ENCODE measurements around the gene CCDC86. TPM values are rescaled to one million over a fixed set of nuclear protein-coding genes. Genes with fewer than 3 reads are reported as not detected.

The CCDC86 gene
- total and polyA plus RNA-seq, 9 donors, result 7.4 to 22.7 (median 19.8) TPM

DNA sequence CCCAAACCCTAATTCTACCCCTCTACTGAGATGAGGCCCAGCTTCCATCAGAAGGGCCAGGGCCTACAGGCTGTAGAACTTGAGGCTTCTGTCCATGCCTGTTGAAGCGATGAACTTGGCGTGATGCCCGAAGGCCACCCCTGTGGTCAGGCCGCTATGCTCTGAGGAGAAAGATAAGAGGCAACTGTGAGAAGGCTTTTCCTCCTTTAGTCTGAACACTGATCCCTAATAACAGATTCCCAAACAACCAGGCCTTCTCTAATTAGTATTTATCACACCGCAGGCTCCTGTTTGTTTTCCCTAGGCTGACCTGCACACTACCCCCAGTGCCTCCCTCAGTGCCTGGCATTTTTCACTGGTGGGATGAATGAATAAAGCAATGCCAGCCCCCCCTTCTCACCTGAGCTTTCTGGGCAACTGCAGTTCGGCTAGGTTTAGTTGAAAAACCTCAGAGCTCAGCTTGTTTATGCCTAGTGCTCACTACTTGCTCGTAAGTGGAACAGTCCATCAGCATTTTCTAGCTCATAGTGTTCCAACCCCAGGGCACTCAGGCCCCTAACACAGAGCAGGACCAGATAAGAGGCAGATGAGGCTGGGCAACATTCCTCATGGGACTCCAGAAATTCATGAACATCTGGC is 49.3 kb downstream of the CCDC86 start:
- no peak for DNase-seq
- H3K4me3 ChIP-seq (ENCODE audit: low read length), result no peak overlapping the region
- WGBS (ENCODE audit: insufficient coverage), result 77% methylated on average over 3 of the region's 7 CpGs
- peaks cover 66% of the 10 kb centered on the region for H3K36me3 ChIP-seq (ENCODE audit: control insufficient read depth, insufficient read depth, low read length)
- no peak overlapping the region for H3K27ac ChIP-seq (ENCODE audit: low read length)
- H3K9me3 ChIP-seq (replicated peaks; ENCODE audit: control insufficient read depth, low read depth, low read length), result no peaks in the 10 kb centered on the region
- no peaks in the 10 kb centered on the region for H3K27me3 ChIP-seq (ENCODE audit: control insufficient read depth, insufficient read depth, low read length)
- no peaks in the 10 kb centered on the region for H3K4me1 ChIP-seq (ENCODE audit: control insufficient read depth, insufficient read depth, low read length)

DNA sequence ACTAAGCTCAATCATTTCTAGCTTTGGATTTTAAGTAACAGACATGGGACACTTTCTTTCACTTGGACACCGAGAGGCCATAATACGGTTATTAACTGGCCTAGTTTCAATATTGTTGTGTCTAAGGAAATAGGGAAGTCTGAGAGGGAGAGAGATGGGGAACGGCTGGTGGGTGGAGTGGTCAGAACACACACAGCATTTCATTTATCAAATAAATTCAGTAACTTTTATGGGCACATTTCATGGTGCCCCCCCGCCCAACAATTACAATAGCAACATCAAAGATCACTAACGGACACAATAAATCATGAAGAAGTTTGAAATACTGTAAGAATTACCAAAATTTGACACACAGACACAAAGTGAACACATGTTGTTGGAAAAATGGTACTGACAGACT is 53.8 kb downstream of the CCDC86 start:
- H3K4me1 ChIP-seq (ENCODE audit: control insufficient read depth, insufficient read depth, low read length), result no peaks in the 10 kb centered on the region
- no CpG with 5 or more reads among the region's 5 CpGs for WGBS (ENCODE audit: insufficient coverage)
- no peak overlapping the region for H3K27ac ChIP-seq (ENCODE audit: low read length)
- no peak for DNase-seq
- no peaks in the 10 kb centered on the region for H3K27me3 ChIP-seq (ENCODE audit: control insufficient read depth, insufficient read depth, low read length)
- H3K9me3 ChIP-seq (replicated peaks; ENCODE audit: control insufficient read depth, low read depth, low read length), result no peaks in the 10 kb centered on the region
- H3K36me3 ChIP-seq (ENCODE audit: control insufficient read depth, insufficient read depth, low read length), result peaks cover 84% of the 10 kb centered on the region
- no peak overlapping the region for H3K4me3 ChIP-seq (ENCODE audit: low read length)

DNA sequence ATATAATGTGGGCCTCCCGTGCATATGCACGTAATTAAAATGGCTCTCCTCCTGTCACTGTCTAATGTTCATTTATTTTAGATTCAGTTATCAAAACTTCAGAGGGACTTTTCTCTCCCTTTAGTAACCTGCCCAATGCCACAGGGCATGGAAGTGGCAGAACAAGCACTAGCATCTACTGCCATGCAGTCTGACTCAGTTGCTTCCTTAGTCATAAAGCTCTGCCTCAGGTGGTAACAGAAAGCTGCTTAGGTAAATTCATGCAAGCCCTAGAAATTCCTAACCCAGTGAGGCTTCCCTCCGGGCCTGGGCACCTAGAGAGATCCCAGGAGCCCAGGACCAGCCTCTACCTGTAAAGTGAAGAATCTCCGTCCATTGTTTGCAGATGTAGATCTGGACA is 55.6 kb downstream of the CCDC86 start:
- no peaks in the 10 kb centered on the region for H3K4me1 ChIP-seq (ENCODE audit: control insufficient read depth, insufficient read depth, low read length)
- H3K36me3 ChIP-seq (ENCODE audit: control insufficient read depth, insufficient read depth, low read length), result peaks cover 89% of the 10 kb centered on the region
- 89% methylated on average over 2 of the region's 4 CpGs for WGBS (ENCODE audit: insufficient coverage)
- no peaks in the 10 kb centered on the region for H3K27me3 ChIP-seq (ENCODE audit: control insufficient read depth, insufficient read depth, low read length)
- no peaks in the 10 kb centered on the region for H3K9me3 ChIP-seq (replicated peaks; ENCODE audit: control insufficient read depth, low read depth, low read length)
- no peak for DNase-seq
- no peak overlapping the region for H3K27ac ChIP-seq (ENCODE audit: low read length)
- no peak overlapping the region for H3K4me3 ChIP-seq (ENCODE audit: low read length)

DNA sequence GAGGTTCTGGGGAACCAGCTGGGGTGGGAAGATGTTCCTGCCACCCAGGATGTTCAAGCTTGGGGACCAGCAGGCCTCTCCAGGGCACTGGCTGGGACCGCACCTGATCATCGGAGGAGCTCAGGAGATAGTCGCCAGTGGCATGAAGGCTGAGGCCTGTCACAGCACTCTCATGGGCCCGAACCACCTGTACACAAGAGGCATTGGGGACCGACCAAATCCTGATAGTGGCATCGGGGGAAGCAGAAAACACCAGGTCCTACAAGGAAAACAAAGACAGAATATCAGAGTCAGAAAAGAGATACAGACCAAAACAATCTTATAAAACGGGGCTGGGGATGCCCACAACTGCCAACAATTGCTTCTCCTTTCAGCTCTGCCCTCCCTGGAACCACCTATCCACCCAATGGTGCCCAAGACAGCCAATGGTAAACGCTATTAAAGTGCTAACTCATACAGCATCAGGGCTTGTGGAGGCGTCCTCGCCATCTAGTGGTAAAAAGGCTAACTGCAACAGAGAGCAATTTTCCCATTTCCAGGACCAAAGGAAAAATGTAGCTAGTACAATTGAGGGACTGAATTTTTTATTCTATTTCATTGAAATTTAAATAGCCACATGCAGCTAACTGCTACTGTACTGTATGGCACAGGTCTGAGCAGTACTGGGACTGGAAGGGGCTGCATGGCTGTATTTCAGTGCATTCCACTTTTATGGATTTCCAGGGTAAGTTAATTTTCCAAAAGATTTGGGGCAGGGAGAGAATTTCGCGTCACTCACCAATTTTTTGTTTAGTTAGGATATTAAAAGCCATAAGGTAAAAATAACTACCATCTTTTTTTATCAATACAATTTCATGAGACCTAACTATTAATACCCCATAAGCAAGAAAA is 57.4 kb downstream of the CCDC86 start:
- Histone ChIP-seq H3K4me3 (ENCODE audit: low read length) (no peak overlapping the region), H3K36me3 (ENCODE audit: control insufficient read depth, insufficient read depth, low read length) (peaks cover 88% of the 10 kb centered on the region), H3K27me3 (ENCODE audit: control insufficient read depth, insufficient read depth, low read length) (no peaks in the 10 kb centered on the region), H3K27ac (ENCODE audit: low read length) (no peak overlapping the region), H3K9me3 (replicated peaks; ENCODE audit: control insufficient read depth, low read depth, low read length) (no peaks in the 10 kb centered on the region), H3K4me1 (ENCODE audit: control insufficient read depth, insufficient read depth, low read length) (no peaks in the 10 kb centered on the region)
- 81% methylated on average over 7 of the region's 12 CpGs for WGBS (ENCODE audit: insufficient coverage)
- peak; percentile 75 for DNase-seq

DNA sequence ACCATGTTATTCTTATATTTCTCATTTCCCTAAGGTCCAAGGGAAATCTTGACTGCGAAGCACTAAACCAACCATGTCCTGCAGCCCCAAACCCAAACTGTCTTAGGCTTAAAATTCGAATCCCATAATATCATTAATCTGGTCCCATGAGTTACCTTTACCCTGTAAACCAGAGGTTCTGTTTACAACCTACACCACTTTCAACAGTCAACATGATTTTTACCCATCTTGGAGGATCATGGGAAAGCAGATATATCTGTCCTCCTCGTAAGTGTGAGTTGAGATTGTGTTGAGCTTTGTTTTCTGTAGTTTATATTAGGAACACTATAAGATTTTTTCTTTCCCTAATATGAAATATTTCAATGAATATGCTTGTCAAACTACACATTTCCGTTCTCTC is 58.1 kb downstream of the CCDC86 start:
- Histone ChIP-seq H3K4me1 (ENCODE audit: control insufficient read depth, insufficient read depth, low read length) (peaks cover 4% of the 10 kb centered on the region), H3K27me3 (ENCODE audit: control insufficient read depth, insufficient read depth, low read length) (no peaks in the 10 kb centered on the region), H3K27ac (ENCODE audit: low read length) (no peak overlapping the region), H3K4me3 (ENCODE audit: low read length) (no peak overlapping the region), H3K36me3 (ENCODE audit: control insufficient read depth, insufficient read depth, low read length) (peaks cover 84% of the 10 kb centered on the region), H3K9me3 (replicated peaks; ENCODE audit: control insufficient read depth, low read depth, low read length) (no peaks in the 10 kb centered on the region)
- DNase-seq, result no peak
- 56% methylated on average over 2 of the region's 4 CpGs for WGBS (ENCODE audit: insufficient coverage)

Other genes with a start within 250 kb of the CCDC86 start
- gene MS4A8, start 142.5 kb upstream of the CCDC86 start, total RNA-seq, result 2.5 TPM
- gene MS4A8, start 142.5 kb upstream of the CCDC86 start, polyA plus RNA-seq (ENCODE audit: insufficient read depth in 1 of 8, insufficient read length in 8 of 8, low replicate concordance in 1 of 8), result 10 to 100 TPM in 1 of 8 donors, 1 to 10 TPM in 7; 2.3 to 10.5 (median 6.9) TPM
- gene MS4A18, start 117.4 kb upstream of the CCDC86 start, total RNA-seq, result not detected
- gene MS4A18, start 117.4 kb upstream of the CCDC86 start, polyA plus RNA-seq (ENCODE audit: insufficient read depth in 1 of 8, insufficient read length in 8 of 8, low replicate concordance in 1 of 8), result not detected
- gene MS4A15, start 85.2 kb upstream of the CCDC86 start, total RNA-seq, result not detected
- gene MS4A15, start 85.2 kb upstream of the CCDC86 start, polyA plus RNA-seq (ENCODE audit: insufficient read depth in 1 of 8, insufficient read length in 8 of 8, low replicate concordance in 1 of 8), result under 1 TPM in 1 of 8 donors, not detected in 7; 0.23 TPM
- not detected for gene MS4A10, start 56.8 kb upstream of the CCDC86 start, total RNA-seq
- under 1 TPM in 2 of 8 donors, not detected in 6; 0.09 to 0.11 TPM for gene MS4A10, start 56.8 kb upstream of the CCDC86 start, polyA plus RNA-seq (ENCODE audit: insufficient read depth in 1 of 8, insufficient read length in 8 of 8, low replicate concordance in 1 of 8)
- gene PTGDR2, start 13.8 kb downstream of the CCDC86 start, total RNA-seq, result 0.62 TPM
- 1 to 10 TPM in 1 of 8 donors, under 1 TPM in 7; 0.48 to 1.0 (median 0.76) TPM for gene PTGDR2, start 13.8 kb downstream of the CCDC86 start, polyA plus RNA-seq (ENCODE audit: insufficient read depth in 1 of 8, insufficient read length in 8 of 8, low replicate concordance in 1 of 8)
- not detected for gene ZP1, start 25.4 kb downstream of the CCDC86 start, total RNA-seq
- under 1 TPM in 2 of 8 donors, not detected in 6; 0.07 to 0.13 TPM for gene ZP1, start 25.4 kb downstream of the CCDC86 start, polyA plus RNA-seq (ENCODE audit: insufficient read depth in 1 of 8, insufficient read length in 8 of 8, low replicate concordance in 1 of 8)
- 32.6 TPM for gene PRPF19, start 64.5 kb downstream of the CCDC86 start, total RNA-seq
- 10 to 100 TPM; 61.8 to 94.5 (median 73.8) TPM for gene PRPF19, start 64.5 kb downstream of the CCDC86 start, polyA plus RNA-seq (ENCODE audit: insufficient read depth in 1 of 8, insufficient read length in 8 of 8, low replicate concordance in 1 of 8)
- 33.3 TPM for gene TMEM109, start 72.0 kb downstream of the CCDC86 start, total RNA-seq
- 100 to 1,000 TPM in 5 of 8 donors, 10 to 100 TPM in 3; 92.3 to 118 (median 110) TPM for gene TMEM109, start 72.0 kb downstream of the CCDC86 start, polyA plus RNA-seq (ENCODE audit: insufficient read depth in 1 of 8, insufficient read length in 8 of 8, low replicate concordance in 1 of 8)
- 36.8 TPM for gene TMEM132A, start 82.3 kb downstream of the CCDC86 start, total RNA-seq
- gene TMEM132A, start 82.3 kb downstream of the CCDC86 start, polyA plus RNA-seq (ENCODE audit: insufficient read depth in 1 of 8, insufficient read length in 8 of 8, low replicate concordance in 1 of 8), result 10 to 100 TPM; 28.9 to 59.2 (median 44.0) TPM
- gene SLC15A3, start 110.1 kb downstream of the CCDC86 start, total RNA-seq, result 12.7 TPM
- 10 to 100 TPM; 12.3 to 26.9 (median 23.3) TPM for gene SLC15A3, start 110.1 kb downstream of the CCDC86 start, polyA plus RNA-seq (ENCODE audit: insufficient read depth in 1 of 8, insufficient read length in 8 of 8, low replicate concordance in 1 of 8)
- gene CD6, start 129.6 kb downstream of the CCDC86 start, total RNA-seq, result 0.18 TPM
- gene CD6, start 129.6 kb downstream of the CCDC86 start, polyA plus RNA-seq (ENCODE audit: insufficient read depth in 1 of 8, insufficient read length in 8 of 8, low replicate concordance in 1 of 8), result 1 to 10 TPM in 2 of 8 donors, under 1 TPM in 6; 0.32 to 2.0 (median 0.77) TPM

Data from muscle of leg (tissue), 11 donors.